GM19395 (cell line): ENCODE measurements around the gene PTPRK.
"Not testable (repeated sequence)": the region's sequence is repeated elsewhere in the genome, so short reads cannot be mapped to it uniquely, and the experiment has no call there.

ENCODE experiments used
- ATAC-seq: cut with Tn5 transposase; IDR thresholded peaks from one replicate; pipeline ENCODE4 v1.9.1; 2021; ENCODE audit warnings: mild to moderate bottlenecking, moderate library complexity; ENCODE audit not compliant: unreplicated experiment

PTPRK gene

DNA sequence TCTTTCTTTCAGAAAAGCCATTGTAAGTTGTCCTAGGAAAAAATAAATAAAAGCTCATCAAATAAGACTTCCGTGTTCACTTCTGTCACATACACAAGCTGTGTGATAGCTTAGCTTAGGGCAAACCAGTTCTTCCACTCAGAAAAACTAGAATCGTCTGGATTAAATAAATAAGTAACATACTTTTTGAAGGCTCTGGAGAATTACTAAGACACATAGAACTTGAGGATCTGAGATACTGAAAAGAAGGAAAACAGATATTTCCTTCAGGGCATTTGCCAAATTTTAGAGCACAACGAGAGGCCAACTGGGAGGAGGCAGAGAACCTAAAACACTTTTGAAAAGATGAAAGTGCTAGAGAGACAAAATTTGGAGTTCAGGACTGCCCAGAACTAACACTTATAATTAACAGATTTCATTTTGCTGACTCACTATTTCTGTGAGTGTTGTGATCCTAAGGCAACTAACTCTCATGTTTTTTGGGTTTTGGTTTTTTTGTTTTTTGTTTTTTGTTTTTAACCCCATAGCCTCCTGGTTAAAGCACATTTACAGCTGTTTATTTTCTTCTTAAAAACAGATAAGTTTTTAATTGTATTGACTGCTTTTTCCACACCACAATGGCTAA lies 580.8 kb downstream of the PTPRK start:
- ATAC-seq, result no peak

DNA sequence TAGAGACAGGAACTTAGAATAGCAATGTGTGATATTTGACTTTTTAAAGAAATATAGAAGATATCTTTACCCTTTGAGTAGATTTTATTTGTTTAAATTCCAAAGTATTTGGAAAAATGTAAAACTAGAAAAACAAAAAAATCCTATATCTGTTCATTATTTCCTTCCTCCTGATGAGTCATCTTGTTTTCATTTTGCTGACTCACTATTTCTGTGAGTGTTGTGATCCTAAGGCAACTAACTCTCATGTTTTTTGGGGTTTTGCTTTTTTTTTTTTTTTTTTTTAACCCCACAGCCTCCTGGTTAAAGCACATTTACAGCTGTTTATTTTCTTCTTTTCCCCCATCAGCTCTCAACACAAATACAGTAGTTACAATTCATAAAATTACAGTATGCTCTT lies 581.7 kb downstream of the PTPRK start:
- ATAC-seq, result no peak

DNA sequence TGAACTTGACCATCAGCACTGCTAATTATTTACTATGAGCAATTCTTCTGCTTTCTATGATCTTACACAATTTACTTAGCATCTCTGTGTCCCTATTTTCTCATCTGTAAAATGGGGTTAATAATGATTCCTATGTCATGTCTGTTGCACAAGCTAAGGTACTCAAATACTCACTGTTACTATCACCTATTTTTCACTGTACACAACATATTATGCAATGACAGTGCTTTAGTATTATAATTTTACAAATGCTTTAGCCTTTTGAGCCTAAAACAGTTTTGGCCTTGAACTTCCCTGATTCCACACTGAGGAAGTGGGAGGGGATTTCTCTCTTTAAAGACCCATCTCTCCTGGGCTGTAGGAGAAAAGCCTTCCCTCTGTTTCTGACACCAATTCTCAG lies 582.7 kb downstream of the PTPRK start:
- ATAC-seq, result no peak

DNA sequence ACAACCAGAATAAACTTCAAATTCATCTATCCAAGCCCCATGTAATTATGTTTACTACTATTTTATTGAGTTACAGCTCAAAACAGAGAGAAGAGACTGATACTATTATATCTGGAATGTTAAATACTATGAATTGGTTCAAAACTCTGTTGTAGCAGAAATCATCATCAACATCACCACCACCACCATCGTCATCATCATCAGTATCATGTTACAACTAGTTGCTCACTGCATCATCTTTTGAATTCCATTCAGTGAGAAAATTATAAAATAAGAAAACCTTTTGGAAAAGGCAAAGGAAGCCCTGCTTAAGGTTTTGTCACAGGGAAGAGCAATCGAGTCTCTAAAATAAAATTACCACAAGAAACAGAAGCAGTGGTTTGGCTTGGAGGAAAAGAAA lies 583.3 kb downstream of the PTPRK start:
- ATAC-seq, result no peak

DNA sequence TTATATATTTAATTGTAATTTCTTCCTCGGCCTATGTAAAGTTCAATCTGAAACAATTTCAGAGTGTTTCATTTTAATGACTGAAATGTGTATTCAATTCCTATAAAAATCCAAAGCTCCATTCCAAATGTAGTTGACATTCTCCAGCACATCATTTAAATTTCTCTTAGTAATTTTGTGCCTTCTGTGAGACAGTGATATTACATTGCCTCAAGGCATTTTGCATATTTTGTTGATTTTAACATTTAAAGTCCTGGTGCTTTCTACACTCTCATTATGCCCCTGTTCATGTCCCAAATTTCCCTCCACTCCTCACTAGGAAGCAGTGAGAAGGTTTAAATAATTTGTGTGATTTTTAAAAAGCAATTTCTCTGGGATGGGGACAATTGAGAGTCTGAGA lies 585.4 kb downstream of the PTPRK start:
- no peak for ATAC-seq

DNA sequence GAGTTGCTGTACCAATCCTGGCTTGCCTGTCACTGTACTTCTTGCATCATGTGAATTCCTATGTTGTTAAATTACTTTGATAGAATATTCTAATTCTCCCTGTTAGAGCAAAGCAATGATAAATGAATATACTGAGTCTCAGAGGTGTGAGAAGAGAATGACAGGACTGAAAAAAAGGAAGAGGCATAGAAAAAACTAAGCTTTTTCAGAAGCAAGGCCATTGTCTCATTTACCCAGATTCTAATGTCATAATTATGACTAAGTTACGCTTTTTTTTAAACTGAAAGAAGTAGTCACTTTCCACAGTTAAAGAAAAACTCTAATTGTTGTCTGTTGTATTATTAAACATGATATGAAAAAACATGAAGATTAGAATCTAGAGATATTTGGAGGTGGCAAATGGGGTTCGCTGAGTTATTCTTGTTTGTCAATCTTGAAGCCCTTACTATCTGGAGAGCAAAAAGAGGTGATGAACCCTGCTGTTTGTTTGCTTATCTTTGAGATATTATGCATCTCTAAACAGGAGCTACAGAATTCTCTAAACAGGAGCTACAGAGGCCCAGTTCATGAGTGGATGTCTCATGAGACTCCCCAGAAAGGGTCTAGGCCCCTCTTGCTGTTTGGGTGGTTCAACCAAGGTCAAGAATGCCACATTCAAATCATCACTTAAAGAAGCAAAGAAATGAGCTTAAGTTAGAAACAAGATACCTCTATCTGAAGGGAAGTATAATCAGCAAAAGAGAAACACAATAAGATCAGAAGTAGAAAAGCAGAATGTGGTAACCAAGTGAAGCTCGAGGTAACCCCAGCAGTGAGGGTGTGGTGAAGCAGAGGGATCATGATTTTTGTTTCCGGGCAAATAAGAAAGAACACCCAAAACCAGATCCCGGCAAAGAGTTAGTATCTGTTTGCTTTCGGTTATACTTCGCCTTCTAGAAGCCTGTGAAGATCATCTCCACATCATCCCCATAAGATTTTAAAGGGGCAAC lies 586.3 kb downstream of the PTPRK start:
- no peak for ATAC-seq

DNA sequence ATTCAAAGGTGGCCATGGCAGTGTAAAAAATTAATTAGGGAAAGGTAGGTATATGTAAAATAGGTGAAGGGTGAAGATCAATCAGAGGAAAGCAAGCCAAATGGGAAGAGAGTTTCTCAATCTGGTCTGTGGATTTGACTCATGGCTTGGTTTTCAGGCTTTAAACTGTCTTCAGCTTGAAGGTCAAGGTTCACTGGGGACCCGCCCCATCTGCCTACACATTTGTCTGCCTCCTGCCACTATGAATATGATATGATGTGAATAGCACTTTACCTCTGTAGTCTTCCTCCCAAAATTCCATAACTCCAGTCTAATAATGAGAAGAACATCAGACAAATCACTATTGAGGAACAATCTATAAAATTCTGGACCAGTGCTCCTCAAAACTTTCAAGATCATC lies 587.3 kb downstream of the PTPRK start:
- no peak for ATAC-seq

DNA sequence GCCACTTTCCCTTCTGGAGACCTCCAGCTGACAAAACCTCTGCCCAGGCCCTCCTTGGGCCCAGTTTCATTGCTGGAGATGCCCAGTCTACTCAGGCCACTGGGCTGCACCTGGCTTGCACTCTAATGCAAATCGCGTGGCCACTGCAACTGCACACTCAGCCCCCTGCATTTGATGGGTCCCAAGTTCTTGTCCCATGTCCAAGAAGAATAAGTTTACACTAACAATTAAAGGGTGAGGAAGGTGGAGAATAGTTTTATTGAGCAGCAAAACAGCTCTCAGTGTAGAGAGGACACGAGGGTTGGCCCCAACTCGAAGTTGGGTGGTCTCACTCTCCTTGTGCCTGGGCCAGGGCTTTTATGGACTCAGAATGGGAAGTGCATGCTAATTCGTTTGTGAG lies 587.7 kb downstream of the PTPRK start:
- no peak for ATAC-seq

DNA sequence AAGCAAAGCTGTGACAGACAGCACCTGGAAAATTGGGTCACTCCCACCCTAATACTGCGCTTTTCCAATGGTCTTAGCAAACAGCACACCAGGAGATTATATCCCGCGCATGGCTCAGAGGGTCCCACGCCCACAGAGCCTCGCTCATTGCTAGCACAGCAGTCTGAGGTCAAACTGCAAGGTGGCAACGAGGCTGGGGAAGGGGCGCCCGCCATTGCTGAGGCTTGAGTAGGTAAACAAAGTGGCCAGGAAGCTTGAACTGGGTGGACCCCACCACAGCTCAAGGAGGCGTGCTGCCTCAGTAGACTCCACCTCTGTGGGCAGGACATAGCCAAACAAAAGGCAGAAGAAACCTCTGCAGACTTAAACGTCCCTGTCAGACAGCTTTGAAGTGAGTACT lies 594.0 kb downstream of the PTPRK start:
- not testable (repeated sequence) for ATAC-seq

DNA sequence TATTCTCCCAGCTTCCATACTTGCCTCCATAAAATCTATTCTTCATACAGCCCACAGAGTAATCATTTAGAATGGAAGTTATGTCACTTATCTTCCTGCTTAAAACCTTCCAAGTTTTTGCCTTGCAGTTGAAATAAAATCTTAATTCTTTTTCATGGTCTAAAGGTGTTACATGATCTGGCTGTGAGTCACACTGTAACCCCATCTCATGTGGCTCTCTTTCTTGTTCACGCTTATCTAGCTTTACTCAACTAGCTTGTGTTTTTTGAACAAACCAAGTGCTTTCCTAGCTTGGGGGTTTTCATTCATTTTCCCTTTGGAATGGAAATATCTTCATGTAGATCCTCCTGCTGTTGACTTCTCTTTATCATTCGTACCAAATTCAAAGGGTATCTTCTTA lies 596.0 kb downstream of the PTPRK start:
- peak; percentile 39 for ATAC-seq

DNA sequence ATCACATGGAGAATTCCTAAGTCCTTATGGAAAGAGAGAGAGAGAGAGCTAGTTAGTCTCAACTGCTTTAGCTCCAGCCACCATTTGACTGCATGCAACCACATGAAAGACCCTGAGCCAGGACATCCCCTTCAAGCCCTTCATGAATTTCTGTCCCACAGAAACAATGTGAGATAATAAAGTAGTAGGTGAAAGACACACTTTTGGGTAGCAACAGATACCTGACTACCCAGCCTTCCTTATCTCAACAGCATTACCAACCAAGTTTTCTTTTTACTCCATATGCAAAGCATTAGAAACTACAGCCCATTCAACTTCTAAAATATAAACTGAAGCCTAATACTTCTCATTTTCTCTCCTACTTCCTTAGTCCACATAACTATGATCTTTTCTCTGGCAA lies 596.4 kb downstream of the PTPRK start:
- ATAC-seq, result peak; percentile 38

DNA sequence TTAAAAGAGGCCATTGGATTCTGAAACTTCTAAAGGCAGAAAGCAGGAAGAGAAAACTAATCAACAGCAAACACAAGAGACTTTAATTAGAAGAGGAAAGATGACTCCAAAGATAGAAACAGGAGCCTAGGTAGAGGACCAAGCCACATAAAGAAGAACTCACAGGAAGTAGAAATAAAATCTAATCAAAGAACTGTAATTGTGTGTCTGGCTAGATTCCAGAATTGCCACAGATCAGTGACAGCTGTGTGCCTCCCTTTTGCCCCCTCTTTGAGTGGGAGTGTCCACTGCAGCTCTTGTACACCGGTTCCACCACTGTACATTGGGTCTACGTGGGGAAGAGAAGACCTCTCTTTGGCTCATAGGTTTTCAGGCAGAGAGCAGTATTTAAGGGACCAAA lies 597.3 kb downstream of the PTPRK start:
- ATAC-seq, result no peak

DNA sequence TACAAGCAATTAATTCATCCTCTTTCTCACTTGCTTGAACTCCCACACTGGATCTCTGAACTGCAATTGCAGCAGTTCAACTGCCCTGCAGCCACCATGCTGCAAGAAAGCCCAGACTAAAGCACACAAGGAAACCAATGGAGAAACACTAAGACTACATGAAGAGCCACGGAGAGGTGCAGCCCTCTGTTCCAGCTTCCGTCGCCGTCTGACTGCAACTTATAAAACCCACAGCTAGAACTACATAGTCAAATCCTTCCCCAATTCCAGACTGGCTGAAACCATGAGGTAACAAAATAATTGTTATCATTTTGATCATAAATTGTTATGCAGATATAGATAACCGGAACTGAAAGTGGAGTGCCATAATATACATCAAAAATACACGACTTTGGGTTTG lies 598.4 kb downstream of the PTPRK start:
- no peak for ATAC-seq

DNA sequence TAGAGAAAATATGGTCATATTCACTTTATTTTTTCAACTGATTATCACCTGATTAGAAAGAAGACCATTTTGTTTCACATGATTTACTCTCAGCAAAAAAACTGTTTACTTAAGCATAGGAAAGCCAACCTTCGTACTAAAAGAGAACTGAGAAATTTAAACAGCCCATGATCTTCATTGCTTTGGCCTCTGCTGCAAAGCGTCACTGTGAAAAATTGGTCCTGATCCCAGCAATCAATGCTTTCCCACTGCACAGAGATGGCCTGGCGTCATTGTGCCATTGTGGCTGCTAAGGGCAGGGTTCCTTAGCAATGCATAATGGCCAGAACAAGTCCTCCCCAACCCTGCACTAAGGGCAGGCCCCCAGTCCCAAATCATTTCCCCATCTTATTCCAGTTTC lies 599.6 kb downstream of the PTPRK start:
- ATAC-seq, result no peak
